Measurements from ENCODE around the gene KRTAP12-3.
"Not testable (repeated sequence)": the region's sequence is repeated elsewhere in the genome, so short reads cannot be mapped to it uniquely, and the experiment has no call there.

The KRTAP12-3 gene

DNA sequence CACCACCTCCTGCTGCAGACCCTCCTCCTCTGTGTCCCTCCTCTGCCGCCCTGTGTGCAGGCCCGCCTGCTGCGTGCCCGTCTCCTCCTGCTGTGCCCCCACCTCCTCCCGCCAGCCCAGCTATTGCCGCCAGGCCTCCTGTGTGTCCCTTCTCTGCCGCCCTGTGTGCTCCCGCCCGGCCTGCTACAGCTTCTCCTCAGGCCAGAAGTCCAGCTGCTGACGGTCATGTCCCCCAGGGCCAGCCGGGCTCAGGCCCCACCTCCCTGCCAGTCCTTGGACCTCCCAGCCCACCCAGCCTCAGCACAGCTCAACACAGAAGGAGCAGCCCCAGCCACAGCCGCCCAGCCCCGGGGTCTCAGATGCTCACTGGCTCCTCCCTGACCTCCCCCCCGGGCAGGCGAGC is 29.9 kb upstream of the KRTAP12-3 start:
- H3K4me3 ChIP-seq (ENCODE audit: low read depth, low read length); H3K4me1 ChIP-seq (ENCODE audit: control insufficient read depth, insufficient read depth, low read length, unreplicated experiment); H3K27ac ChIP-seq (ENCODE audit: low read depth, low read length); H3K27me3 ChIP-seq (ENCODE audit: insufficient read depth, low read length); H2AFZ ChIP-seq (ENCODE audit: low read length, unreplicated experiment); H3K36me3 ChIP-seq (ENCODE audit: insufficient read depth, low read length); H3K79me2 ChIP-seq (ENCODE audit: control insufficient read depth, insufficient read depth, low read length, unreplicated experiment): not testable (repeated sequence)

DNA sequence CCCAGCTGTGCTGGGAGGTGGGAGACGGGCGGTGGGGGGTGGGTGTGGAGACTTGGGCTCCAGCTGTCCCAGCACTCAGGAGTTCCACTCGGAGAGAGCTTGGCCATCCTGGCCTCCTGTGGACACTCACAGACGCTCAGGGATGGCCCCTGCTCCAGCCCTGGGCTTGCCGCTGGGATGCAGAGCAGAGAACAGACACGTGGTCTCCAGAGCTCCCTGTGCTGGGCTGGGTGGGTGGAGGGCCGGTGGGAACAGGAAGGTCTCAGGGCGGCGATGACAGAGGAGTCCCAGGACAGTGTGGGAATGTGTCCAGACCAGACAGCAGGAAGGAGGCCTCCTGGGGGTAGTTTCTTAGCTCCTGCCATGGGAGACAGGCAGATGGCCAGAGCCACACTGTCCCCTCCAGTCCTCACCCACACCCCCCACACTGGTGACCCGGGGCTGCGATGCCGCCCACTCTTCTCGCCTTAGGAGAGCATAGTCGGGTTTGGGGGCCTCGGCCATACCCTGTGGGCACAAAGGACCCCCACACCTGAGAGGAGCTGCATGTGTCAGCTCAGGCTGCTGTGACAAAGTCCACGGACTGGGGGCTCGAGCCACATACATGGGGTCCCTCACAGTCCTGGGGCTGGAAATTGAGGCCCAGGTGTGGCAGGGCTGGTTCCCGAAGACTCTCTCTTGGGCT is 28.9 kb upstream of the KRTAP12-3 start:
- Histone ChIP-seq H3K36me3 (ENCODE audit: insufficient read depth, low read length) (no peaks in the 10 kb centered on the region), H2AFZ (ENCODE audit: low read length, unreplicated experiment) (no peak overlapping the region), H3K4me1 (ENCODE audit: control insufficient read depth, insufficient read depth, low read length, unreplicated experiment) (no peaks in the 10 kb centered on the region), H3K4me3 (ENCODE audit: low read depth, low read length) (no peak overlapping the region), H3K27ac (ENCODE audit: low read depth, low read length) (no peak overlapping the region), H3K79me2 (ENCODE audit: control insufficient read depth, insufficient read depth, low read length, unreplicated experiment) (no peaks in the 10 kb centered on the region), H3K27me3 (ENCODE audit: insufficient read depth, low read length) (no peaks in the 10 kb centered on the region)

DNA sequence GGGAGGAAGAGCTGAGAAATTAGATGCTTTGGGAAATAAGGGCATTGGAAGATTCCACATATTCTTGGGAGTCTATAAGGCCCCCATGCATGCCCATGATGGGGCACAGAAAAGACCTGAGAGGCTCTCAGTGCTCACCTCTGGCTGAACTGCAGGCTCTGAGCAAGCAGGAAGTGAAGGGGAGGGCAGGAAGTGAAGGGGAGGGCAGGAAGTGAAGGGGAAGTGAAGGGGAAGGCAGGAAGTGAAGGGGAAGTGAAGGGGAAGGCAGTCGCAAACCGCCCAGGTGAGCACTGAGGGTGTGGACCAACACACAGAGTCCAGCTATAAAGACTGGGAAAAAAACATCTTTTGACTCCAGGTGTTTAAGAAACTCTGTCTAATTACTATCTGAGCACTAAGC is 27.3 kb upstream of the KRTAP12-3 start:
- no peak overlapping the region for H3K4me3 ChIP-seq (ENCODE audit: low read depth, low read length)

GRCh38 chr21:44632067-44632466 is 25.7 kb upstream of the KRTAP12-3 start:
- Histone ChIP-seq H3K4me3 (ENCODE audit: low read depth, low read length) (no peak overlapping the region), H3K27ac (ENCODE audit: low read depth, low read length) (no peak overlapping the region), H3K4me1 (ENCODE audit: control insufficient read depth, insufficient read depth, low read length, unreplicated experiment) (no peaks in the 10 kb centered on the region), H3K36me3 (ENCODE audit: insufficient read depth, low read length) (no peaks in the 10 kb centered on the region), H3K27me3 (ENCODE audit: insufficient read depth, low read length) (no peaks in the 10 kb centered on the region), H2AFZ (ENCODE audit: low read length, unreplicated experiment) (no peak overlapping the region), H3K79me2 (ENCODE audit: control insufficient read depth, insufficient read depth, low read length, unreplicated experiment) (no peaks in the 10 kb centered on the region)

More for the DNA sequence above, 27.3 kb upstream of the KRTAP12-3 start:
- Histone ChIP-seq H2AFZ (ENCODE audit: low read length, unreplicated experiment) (no peak overlapping the region), H3K27ac (ENCODE audit: low read depth, low read length) (no peak overlapping the region), H3K36me3 (ENCODE audit: insufficient read depth, low read length) (no peaks in the 10 kb centered on the region), H3K27me3 (ENCODE audit: insufficient read depth, low read length) (no peaks in the 10 kb centered on the region), H3K4me1 (ENCODE audit: control insufficient read depth, insufficient read depth, low read length, unreplicated experiment) (no peaks in the 10 kb centered on the region), H3K79me2 (ENCODE audit: control insufficient read depth, insufficient read depth, low read length, unreplicated experiment) (no peaks in the 10 kb centered on the region)

DNA sequence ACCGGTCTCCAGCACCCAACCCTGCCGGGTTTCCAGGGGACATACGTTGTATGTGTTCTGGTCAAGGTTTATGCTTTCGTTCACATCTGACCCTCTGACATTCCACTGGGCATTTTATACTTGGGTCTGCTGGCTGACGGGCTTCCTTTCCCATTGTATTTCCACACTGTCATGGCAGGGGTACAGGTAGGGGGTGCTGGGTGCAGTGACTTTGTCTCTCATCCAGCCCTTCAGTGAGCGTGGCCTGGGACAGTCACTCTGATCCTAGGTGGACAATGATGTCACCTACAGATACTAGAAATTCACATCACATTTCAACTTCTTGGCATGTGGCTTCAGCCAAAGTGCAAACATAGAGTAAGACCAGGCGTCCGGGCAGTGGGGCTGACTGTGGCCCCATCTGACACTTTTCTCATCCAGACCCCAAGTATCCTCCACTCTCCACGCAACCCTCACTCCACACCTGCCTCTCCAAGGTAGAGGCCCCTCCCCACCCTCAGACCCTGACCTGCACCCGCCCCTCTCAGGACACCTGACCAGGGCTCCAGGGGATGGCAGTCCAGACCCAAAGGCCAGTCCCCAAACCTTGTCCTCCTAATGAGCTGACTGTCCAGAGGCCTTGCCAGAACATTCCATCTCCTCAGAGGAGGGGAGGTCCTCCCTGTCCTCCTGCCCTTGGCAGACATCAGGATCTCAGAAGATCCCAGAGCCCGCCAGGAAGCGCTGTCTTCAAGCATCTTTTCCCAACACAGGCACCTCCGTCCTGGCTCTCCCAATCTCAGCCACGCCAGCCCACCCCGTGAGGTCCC is 21.3 kb upstream of the KRTAP12-3 start:
- Histone ChIP-seq H3K4me1 (ENCODE audit: control insufficient read depth, insufficient read depth, low read length, unreplicated experiment) (no peaks in the 10 kb centered on the region), H3K27ac (ENCODE audit: low read depth, low read length) (no peak overlapping the region), H3K27me3 (ENCODE audit: insufficient read depth, low read length) (no peaks in the 10 kb centered on the region), H2AFZ (ENCODE audit: low read length, unreplicated experiment) (no peak overlapping the region), H3K36me3 (ENCODE audit: insufficient read depth, low read length) (no peaks in the 10 kb centered on the region), H3K4me3 (ENCODE audit: low read depth, low read length) (no peak overlapping the region), H3K79me2 (ENCODE audit: control insufficient read depth, insufficient read depth, low read length, unreplicated experiment) (no peaks in the 10 kb centered on the region)

GRCh38 chr21:44637018-44637850 is 20.5 kb upstream of the KRTAP12-3 start, which contains the start of gene KRTAP10-10:
TSS of gene KRTAP10-10 (plus strand) at chr21:44637356. CDS start at chr21:44637418, 62 bp downstream.
- Histone ChIP-seq H2AFZ (ENCODE audit: low read length, unreplicated experiment) (no peak within 1 kb of the TSS), H3K36me3 (ENCODE audit: insufficient read depth, low read length) (no peaks in the 10 kb centered on the region), H3K27me3 (ENCODE audit: insufficient read depth, low read length) (no peaks in the 10 kb centered on the region), H3K27ac (ENCODE audit: low read depth, low read length) (no peak within 1 kb of the TSS), H3K4me1 (ENCODE audit: control insufficient read depth, insufficient read depth, low read length, unreplicated experiment) (no peaks in the 10 kb centered on the region), H3K79me2 (ENCODE audit: control insufficient read depth, insufficient read depth, low read length, unreplicated experiment) (no peaks in the 10 kb centered on the region), H3K4me3 (ENCODE audit: low read depth, low read length) (no peak within 1 kb of the TSS)

- not testable (repeated sequence) for H3K4me3 ChIP-seq (ENCODE audit: low read depth, low read length); H3K36me3 ChIP-seq (ENCODE audit: insufficient read depth, low read length); H3K27ac ChIP-seq (ENCODE audit: low read depth, low read length); H3K27me3 ChIP-seq (ENCODE audit: insufficient read depth, low read length); H3K4me1 ChIP-seq (ENCODE audit: control insufficient read depth, insufficient read depth, low read length, unreplicated experiment); H3K79me2 ChIP-seq (ENCODE audit: control insufficient read depth, insufficient read depth, low read length, unreplicated experiment); H2AFZ ChIP-seq (ENCODE audit: low read length, unreplicated experiment)
Measured at GRCh38 chr21:44637851-44638348, 19.8 kb upstream of the KRTAP12-3 start.

DNA sequence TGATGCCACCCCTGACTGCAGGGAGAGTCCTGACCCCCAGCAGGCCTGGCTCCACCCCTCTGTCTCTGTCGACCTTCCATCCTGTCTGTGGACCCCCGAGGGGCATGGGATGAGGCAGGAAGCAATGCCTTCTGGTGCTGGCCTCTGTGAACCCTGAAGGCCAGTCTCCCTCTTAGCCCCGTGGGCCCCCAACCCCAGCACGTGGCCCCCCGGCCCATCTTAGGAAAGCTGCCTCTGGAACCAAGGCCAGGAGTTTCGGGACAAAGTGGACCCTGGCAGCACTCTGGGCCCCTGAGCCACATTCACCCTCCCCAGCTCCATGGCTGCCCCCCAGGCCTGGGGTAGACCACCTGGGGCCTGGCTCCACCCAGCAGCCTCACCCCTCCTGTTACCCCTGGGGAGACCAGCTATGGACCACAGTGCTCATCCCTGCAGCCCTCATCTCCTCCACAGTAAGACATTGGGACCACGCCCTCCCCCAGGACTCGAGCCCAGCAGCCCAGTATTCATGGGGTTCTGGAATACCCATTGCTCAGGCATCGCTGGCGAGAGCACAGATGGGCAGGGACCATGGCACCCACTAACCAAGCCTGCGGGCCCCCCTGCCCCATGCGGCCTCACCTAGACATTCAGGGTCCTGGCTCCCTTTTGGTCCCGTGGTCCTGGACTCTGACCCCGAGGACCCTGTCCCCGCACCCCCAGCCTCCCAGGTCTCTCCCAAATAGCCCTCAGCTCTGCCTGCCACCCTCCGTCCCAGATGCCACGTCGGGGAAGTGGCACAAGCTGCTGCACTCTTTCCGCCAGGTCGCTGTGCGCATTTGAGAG is 19.0 kb upstream of the KRTAP12-3 start:
- not testable (repeated sequence) for H3K27me3 ChIP-seq (ENCODE audit: insufficient read depth, low read length); H3K4me3 ChIP-seq (ENCODE audit: low read depth, low read length); H2AFZ ChIP-seq (ENCODE audit: low read length, unreplicated experiment); H3K4me1 ChIP-seq (ENCODE audit: control insufficient read depth, insufficient read depth, low read length, unreplicated experiment); H3K36me3 ChIP-seq (ENCODE audit: insufficient read depth, low read length); H3K79me2 ChIP-seq (ENCODE audit: control insufficient read depth, insufficient read depth, low read length, unreplicated experiment); H3K27ac ChIP-seq (ENCODE audit: low read depth, low read length)

DNA sequence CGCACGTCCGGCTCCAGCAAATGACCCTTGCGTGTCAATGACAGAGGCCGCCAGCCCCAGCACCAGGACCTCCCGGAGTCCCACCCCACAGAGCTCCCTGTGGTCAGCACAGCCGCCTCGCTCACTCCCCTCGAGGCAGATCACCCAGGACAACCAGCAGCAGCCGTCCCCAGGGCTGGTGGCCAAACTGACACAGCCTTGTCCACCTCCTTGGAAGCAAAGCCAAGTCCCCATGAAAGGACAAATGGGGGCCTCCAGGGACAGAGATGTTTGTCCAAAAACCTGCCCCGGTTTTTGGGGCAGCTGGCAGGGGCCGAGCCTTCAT is 18.4 kb upstream of the KRTAP12-3 start:
- H3K36me3 ChIP-seq (ENCODE audit: insufficient read depth, low read length) = no peaks in the 10 kb centered on the region
- no peak overlapping the region for H2AFZ ChIP-seq (ENCODE audit: low read length, unreplicated experiment)
- H3K4me3 ChIP-seq (ENCODE audit: low read depth, low read length) = no peak overlapping the region
- H3K27me3 ChIP-seq (ENCODE audit: insufficient read depth, low read length) = no peaks in the 10 kb centered on the region; the same call in 1 of the 2 replicates
- no peaks in the 10 kb centered on the region for H3K4me1 ChIP-seq (ENCODE audit: control insufficient read depth, insufficient read depth, low read length, unreplicated experiment)
- H3K79me2 ChIP-seq (ENCODE audit: control insufficient read depth, insufficient read depth, low read length, unreplicated experiment) = no peaks in the 10 kb centered on the region
- no peak overlapping the region for H3K27ac ChIP-seq (ENCODE audit: low read depth, low read length)

GRCh38 chr21:44640761-44641160 is 17.0 kb upstream of the KRTAP12-3 start:
- Histone ChIP-seq H3K36me3 (ENCODE audit: insufficient read depth, low read length) (no peaks in the 10 kb centered on the region), H3K27me3 (ENCODE audit: insufficient read depth, low read length) (no peaks in the 10 kb centered on the region; the same call in 1 of the 2 replicates), H3K27ac (ENCODE audit: low read depth, low read length) (no peak overlapping the region), H2AFZ (ENCODE audit: low read length, unreplicated experiment) (no peak overlapping the region), H3K4me1 (ENCODE audit: control insufficient read depth, insufficient read depth, low read length, unreplicated experiment) (no peaks in the 10 kb centered on the region), H3K79me2 (ENCODE audit: control insufficient read depth, insufficient read depth, low read length, unreplicated experiment) (no peaks in the 10 kb centered on the region), H3K4me3 (ENCODE audit: low read depth, low read length) (no peak overlapping the region)
